ENCODE measurements around the gene LRRC10.
A peak's percentile ranks its signal among the peaks of the same experiment; 100 is the strongest.

Gene LRRC10

DNA sequence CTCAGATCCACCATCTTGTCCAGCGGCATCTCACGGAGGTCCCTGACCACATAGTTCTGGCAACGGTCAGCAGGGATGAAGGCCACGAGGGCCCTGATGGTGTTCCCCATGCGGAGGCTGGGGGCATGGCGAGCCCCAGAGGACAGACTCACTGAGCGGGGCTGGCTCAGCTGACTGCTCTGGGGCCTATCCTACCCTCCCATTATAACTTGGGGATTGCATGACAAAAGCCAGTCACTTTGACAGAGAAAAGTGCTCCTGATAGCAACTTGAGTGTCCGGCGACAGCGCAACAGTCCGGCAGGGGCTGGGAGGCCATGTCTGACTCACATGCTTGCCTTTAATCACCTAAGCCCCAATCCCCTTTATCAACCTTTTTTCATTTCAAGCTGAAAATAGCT lies at the start of gene LRRC10:
TSS of gene LRRC10 (minus strand) at position 179 of the 400 bp plus-strand sequence. CDS start at position 110, 69 bp downstream.
- no peak for DNase-seq

GRCh38 chr12:69660164-69660863 lies 49.6 kb upstream of the LRRC10 start:
- no peak for DNase-seq

DNA sequence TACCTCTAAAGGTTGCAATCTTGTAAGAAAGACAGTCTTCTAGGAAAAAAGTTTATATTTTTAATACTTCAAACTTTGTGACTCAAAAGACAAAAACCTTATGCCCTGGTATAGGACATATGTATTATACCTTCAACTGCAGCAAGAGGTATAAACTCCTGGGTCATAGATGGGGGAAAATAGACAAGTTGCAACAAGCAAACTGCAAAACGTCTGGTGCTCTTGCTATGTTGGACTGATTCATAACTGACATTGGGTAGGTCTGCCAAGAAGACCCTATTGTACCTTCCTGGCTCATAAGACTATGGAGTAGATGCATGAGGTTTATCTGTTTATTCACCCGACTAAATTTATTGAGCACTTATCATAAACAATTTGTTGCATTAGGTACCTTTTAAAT lies 47.5 kb upstream of the LRRC10 start:
- DNase-seq = no peak

- DNase-seq = no peak
Measured at GRCh38 chr12:69657376-69658137, 46.9 kb upstream of the LRRC10 start.

DNA sequence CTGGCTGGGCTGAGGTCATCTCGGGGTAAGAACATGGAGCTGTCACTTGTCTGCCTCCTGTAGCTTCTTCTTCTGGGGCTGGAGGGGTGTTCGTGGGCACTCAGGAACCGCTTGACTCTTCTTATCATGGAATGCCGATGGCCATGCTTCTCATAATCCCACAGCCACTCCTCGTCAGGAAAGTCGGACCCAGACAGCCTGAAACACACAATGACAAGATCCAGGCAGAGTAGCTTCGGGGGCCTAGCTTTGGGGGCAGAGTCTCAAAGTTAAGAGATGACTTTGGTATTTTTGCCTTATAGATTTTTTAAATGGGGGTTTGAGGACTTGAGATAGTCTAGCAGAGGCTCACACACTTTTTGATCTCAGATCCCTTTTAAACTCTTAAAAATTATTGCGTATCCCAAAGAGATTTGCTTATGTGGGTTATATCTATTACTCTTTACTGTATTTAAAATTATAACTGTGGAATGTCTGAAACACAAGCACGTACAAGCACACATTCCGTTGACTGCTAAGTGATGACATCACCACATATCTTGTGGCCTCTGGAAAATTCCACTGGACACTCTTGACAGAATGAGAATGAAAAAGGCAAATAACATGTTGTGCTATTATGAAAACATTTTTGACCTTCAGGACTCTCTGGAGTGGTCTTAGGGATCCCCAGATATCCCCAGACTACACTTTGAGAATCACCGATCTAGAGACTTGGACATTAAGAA lies 45.1 kb upstream of the LRRC10 start:
- DNase-seq = peak; percentile 83

GRCh38 chr12:69653703-69654102 lies 43.0 kb upstream of the LRRC10 start:
- DNase-seq = peak; percentile 29

GRCh38 chr12:69651922-69652321 lies 41.2 kb upstream of the LRRC10 start:
- DNase-seq = no peak

DNA sequence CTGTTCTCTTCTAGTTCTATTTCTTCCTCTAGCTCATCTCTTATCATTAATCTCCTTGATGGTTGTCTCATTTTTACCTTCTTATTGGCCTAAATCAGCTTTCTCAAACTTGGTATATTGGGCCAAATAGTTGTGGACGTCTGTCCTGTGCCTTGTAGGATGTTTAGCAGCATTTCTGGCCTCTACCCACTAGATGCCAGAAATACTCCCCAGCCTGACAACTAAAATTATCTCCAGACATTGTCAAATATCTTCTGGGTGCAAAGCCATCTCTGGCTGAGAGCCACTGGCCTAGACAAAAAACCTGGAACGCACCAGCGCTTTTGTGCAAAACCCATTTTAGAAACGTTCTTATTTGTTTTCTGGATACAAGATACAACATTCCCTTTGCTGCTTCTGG lies 38.8 kb upstream of the LRRC10 start:
- no peak for DNase-seq

GRCh38 chr12:69648476-69648875 lies 37.8 kb upstream of the LRRC10 start:
- peak; percentile 92 for DNase-seq

- no peak for DNase-seq
Measured at GRCh38 chr12:69647178-69647577, 36.5 kb upstream of the LRRC10 start.

GRCh38 chr12:69645031-69645430 lies 34.3 kb upstream of the LRRC10 start:
- no peak for DNase-seq

DNA sequence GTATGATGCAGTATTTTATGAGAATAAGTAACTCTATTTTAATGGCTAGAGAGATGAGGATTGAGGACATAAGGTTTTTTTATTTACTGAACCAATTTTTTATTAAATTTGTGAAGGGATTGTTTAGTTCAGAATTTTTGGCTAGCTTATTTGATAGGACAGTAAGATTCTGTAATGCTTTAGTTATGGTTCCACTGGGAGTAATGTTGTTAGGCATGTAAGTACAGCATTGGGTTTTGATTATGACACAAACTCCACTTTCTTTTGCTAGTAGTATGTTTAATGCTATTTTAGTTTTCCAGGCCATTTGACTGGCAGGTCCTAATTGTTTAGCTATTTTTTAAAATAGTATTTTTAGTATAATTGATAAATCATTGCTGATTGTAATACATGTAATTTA lies 33.8 kb upstream of the LRRC10 start:
- no peak for DNase-seq

DNA sequence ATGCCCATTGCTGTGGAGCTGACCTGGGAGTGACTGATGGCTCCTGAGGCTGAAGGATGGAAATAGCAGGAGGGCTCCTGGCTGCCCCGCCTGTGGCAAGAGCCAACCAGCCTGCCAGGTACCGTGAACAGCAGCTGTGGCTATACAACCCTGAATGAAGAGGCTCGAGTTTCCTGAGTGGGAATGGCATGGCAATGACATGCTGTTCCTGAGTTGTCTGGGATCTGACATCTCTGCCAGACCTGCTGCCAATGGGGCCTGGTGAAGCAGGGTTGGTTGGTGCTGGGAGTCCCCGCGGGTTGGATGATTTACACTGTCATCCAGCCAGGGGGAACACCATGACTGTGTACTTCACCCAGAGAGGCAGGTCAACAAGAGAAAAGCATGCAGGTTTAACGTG lies 31.8 kb upstream of the LRRC10 start:
- no peak for DNase-seq

DNA sequence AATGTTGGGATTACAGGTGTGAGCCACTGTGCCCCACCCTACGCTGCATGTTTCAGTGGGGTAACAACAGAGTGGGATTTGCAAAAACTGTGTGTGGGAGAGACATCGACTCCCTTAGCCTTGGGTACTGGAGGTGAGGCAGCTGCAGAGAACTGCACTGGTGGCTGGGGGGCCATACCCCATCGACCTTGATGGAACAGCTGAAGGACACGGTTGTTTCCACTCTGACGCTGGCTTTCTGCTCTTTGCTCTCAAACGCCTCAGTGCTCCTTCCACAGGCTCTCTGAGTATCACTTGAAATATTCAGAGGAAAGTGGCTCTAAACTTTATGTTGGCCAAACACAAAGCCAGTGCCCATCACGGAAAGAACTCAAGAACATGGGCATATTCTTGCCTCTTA lies 30.8 kb upstream of the LRRC10 start:
- no peak for DNase-seq

DNA sequence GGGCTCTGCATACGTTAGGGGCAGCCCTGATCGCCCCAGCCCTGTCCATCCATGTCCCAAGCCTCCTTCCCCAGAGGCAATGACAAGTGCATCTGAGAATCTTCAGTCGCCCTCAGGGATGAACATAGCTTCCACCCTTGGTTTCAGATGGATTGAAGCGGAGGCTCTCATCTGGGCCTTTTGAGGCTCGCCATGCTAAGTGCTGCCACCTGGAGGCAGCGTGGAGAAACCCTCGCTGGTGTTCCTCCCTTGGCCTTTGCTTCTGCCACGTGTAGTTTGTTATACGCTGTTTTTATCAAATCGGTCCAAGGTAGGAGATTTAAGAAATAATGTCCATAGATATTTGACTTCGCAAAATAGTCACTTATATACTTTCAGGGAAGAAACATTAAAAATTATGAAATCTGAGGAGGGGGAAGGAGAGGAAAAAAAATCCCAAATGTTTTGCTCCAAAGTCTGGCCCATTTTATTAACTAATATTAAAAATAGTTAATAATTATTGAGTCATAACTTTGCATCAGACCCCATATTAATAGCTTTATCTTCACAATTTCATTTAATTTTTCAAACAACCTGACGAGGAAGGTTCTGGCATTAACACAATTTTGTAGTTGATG lies 28.8 kb upstream of the LRRC10 start:
- peak; percentile 54 for DNase-seq

- no peak for DNase-seq
Measured at GRCh38 chr12:69633061-69633460, 22.4 kb upstream of the LRRC10 start.

- no peak for DNase-seq
Measured at GRCh38 chr12:69630191-69630590, 19.5 kb upstream of the LRRC10 start.

DNA sequence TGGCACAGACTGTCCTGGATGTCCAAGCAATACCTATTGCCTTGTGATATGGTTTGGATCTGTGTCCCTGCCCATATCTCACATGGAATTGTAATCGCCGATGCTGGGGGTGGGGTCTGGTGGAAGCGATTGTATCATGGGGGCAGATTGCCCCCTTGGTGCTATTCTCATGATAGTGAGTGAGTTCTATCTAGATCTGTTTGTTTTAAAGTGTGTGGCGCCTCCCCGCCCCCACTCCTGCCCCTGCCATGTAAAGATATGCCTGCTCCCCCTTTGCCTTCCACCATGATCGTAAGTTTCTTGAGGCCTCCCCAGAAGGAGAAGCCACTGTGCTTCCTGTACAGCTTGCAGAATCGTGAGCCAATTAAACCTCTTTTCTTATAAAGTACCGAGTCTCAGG lies 16.8 kb upstream of the LRRC10 start:
- no peak for DNase-seq

DNA sequence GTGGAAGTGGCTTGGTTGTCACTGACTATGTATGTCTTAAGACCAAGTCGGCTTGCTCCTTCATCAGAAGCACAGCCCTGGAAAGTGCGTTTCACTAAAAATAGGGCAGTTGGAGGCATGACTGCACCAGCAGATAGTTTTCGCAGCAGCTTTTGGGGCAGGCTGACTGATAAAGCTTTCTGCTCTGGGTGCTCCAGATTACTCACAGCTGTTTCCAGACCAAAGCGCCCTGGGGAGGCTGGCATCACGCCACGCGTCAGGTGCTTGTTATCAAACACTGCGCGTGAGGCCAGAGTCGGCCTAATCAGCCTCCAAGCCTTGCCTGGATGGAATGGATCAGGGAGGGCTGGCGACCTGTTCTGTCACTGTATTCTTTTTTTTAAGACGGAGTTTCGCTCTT lies 13.3 kb upstream of the LRRC10 start:
- DNase-seq = no peak

GRCh38 chr12:69621551-69621950 lies 10.8 kb upstream of the LRRC10 start:
- no peak for DNase-seq

DNA sequence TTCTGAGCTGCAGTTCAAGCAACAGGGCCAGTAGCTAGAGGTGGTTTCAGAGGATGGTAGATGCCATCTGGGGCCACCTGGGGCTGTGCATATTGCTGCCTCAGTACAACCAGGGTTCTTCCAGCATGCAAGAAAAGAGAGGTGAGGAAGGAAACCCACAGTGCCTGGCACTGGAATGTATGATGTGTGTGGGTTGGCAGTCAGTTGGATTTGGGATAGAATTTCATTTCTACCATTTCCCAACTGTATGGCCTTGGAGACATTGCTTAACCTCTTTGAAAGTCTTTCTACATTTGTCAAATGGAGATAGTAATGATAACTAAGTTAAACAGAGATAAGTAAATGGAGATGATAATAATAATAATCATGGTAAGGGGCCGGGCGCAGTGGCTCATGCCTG lies 10.2 kb upstream of the LRRC10 start:
- DNase-seq = no peak

- no peak for DNase-seq
Measured at GRCh38 chr12:69620077-69620476, 9.4 kb upstream of the LRRC10 start.

- no peak for DNase-seq
Measured at GRCh38 chr12:69619050-69619449, 8.3 kb upstream of the LRRC10 start.
